NCI-H2171 (cell line): ENCODE data around the gene FAM151A.

Source experiments
- DNase-seq: peaks from one replicate; lab custom pipeline; 2025; lab: John Stamatoyannopoulos, UW

The FAM151A gene

GRCh38 chr1:54579337-54579781, 44.0 kb downstream of the FAM151A start:
- no peak for DNase-seq

- DNase-seq = no peak
These were observed 45.7 kb downstream of the FAM151A start for GRCh38 chr1:54577612-54578011.

- no peak for DNase-seq
These were observed 47.6 kb downstream of the FAM151A start for GRCh38 chr1:54575605-54576290.

- DNase-seq = no peak
These were observed 48.2 kb downstream of the FAM151A start for GRCh38 chr1:54575161-54575560.

GRCh38 chr1:54574158-54574778, 49.1 kb downstream of the FAM151A start:
- no peak for DNase-seq

- DNase-seq = no peak
These were observed 50.8 kb downstream of the FAM151A start for GRCh38 chr1:54572542-54572850.

GRCh38 chr1:54571803-54572541, 51.4 kb downstream of the FAM151A start:
- DNase-seq = no peak

- DNase-seq = peak; percentile 37
These were observed 52.0 kb downstream of the FAM151A start for GRCh38 chr1:54571326-54571725.

GRCh38 chr1:54570161-54570560, 53.2 kb downstream of the FAM151A start:
- no peak for DNase-seq

GRCh38 chr1:54569339-54569738, 54.0 kb downstream of the FAM151A start:
- DNase-seq = no peak

- DNase-seq = no peak
These were observed 55.4 kb downstream of the FAM151A start for GRCh38 chr1:54567961-54568360.

- DNase-seq = no peak
These were observed 56.7 kb downstream of the FAM151A start for GRCh38 chr1:54566438-54567141.

GRCh38 chr1:54565113-54565501, 58.2 kb downstream of the FAM151A start:
- no peak for DNase-seq

- DNase-seq = no peak
These were observed 58.8 kb downstream of the FAM151A start for GRCh38 chr1:54564312-54565112.

- peak; percentile 15 for DNase-seq
These were observed 63.5 kb downstream of the FAM151A start for GRCh38 chr1:54559771-54560231.
